Tibial artery (tissue), 4 donors: ENCODE results near the gene PTPRR.

ENCODE experiments used
- DNase-seq, 2 donors: peaks; one replicate each; pipeline ENCODE4 v3.0.0-alpha.2; 2019
- H3K27ac ChIP-seq, 2 donors: fragments of 200-600 bp; sonication (generic) in 1 of 2; 1 replicate in 1 of 2; 2 replicates in 1 of 2; pipeline ENCODE4 v1.5.1; 2018 to 2019; ENCODE audit warnings: mild to moderate bottlenecking in 1 of 2
- H3K27me3 ChIP-seq, 2 donors: fragments of 200-600 bp; sonication (generic) in 1 of 2; one replicate each; pipeline versions ENCODE4 v1.5.1 to v1.6.0; 2016 to 2019
- H3K36me3 ChIP-seq, 3 donors: fragments of 200-600 bp; sonication (generic) in 2 of 3; one replicate each; pipeline ENCODE4 v1.5.1; 2016 to 2019; ENCODE audit warnings: mild to moderate bottlenecking in 2 of 3
- H3K4me1 ChIP-seq, 4 donors: fragments of 200-600 bp; sonication (generic) in 2 of 4; 1 replicate in 3 of 4; 2 replicates in 1 of 4; pipeline ENCODE4 v1.5.1; 2016 to 2019
- H3K4me3 ChIP-seq, 2 donors: fragments of 200-600 bp; sonication (generic) in 1 of 2; 1 replicate in 1 of 2; 2 replicates in 1 of 2; pipeline ENCODE4 v1.5.1; 2018 to 2019; ENCODE audit warnings: mild to moderate bottlenecking in 2 of 2
- H3K9me3 ChIP-seq, 3 donors: fragments of 200-600 bp; sonication (generic) in 1 of 3; one replicate each; pipeline ENCODE4 v1.5.1; 2016 to 2019
- CTCF ChIP-seq, 2 experiments: fragments of 200-600 bp in 1 of 2; fragments of 450-650 bp in 1 of 2; IDR thresholded peaks; one replicate each; pipeline ENCODE4 v1.5.1; 2017 to 2019; ENCODE audit warnings: antibody characterized with exemption in 2 of 2, mild to moderate bottlenecking in 1 of 2, moderate library complexity in 1 of 2
- intact Hi-C: fragments of 100-400 bp; cut with DNase I; formaldehyde crosslinking; loops from one replicate; pipeline ENCODE4 v1.15.0; 2023; ENCODE audit warnings: low total_unique reads

PTPRR gene

GRCh38 chr12:70927356-70927755, 6.8 kb upstream of the PTPRR start:
- Histone ChIP-seq H3K27me3 (no peaks in the 10 kb centered on the region), H3K27ac (no peak overlapping the region), H3K9me3 (no peaks in the 10 kb centered on the region), H3K36me3 (no peaks in the 10 kb centered on the region), H3K4me3 (no peak overlapping the region), H3K4me1 (no peaks in the 10 kb centered on the region)
- intact Hi-C loops: no loop called here
- no peak for TF ChIP-seq CTCF (IDR thresholded peaks at IDR 0.05)
- DNase-seq: no peak

GRCh38 chr12:70925539-70925938, 5.0 kb upstream of the PTPRR start:
- Histone ChIP-seq H3K27ac (no peak overlapping the region), H3K4me1 (peaks cover 0 to 5% (median 4%) of the 10 kb centered on the region in 4 donors), H3K4me3 (no peak overlapping the region), H3K36me3 (no peaks in the 10 kb centered on the region), H3K9me3 (no peaks in the 10 kb centered on the region), H3K27me3 (peaks cover 0 to 10% of the 10 kb centered on the region in 2 donors)
- intact Hi-C loops: no loop called here
- no peak for TF ChIP-seq CTCF (IDR thresholded peaks at IDR 0.05)
- no peak for DNase-seq

- no peak overlapping the region for H3K27ac ChIP-seq
- no peaks in the 10 kb centered on the region for H3K9me3 ChIP-seq
- H3K4me3 ChIP-seq: peak overlapping the region; percentile 14 to 22
- no peaks in the 10 kb centered on the region for H3K36me3 ChIP-seq
- peaks cover 0 to 18% of the 10 kb centered on the region in 2 donors for H3K27me3 ChIP-seq
- intact Hi-C loops: no loop called here
- H3K4me1 ChIP-seq: peaks cover 0 to 13% (median 10%) of the 10 kb centered on the region in 4 donors
- TF ChIP-seq CTCF (IDR thresholded peaks at IDR 0.05): no peak
- DNase-seq: no peak
These were observed 353 bp upstream of the PTPRR start for GRCh38 chr12:70920891-70921290.

- Histone ChIP-seq H3K27me3 (peaks cover 0 to 18% of the 10 kb centered on the region in 2 donors), H3K36me3 (no peaks in the 10 kb centered on the region), H3K27ac (no peak overlapping the region), H3K9me3 (no peaks in the 10 kb centered on the region), H3K4me3 (no peak overlapping the region), H3K4me1 (peaks cover 0 to 13% (median 10%) of the 10 kb centered on the region in 4 donors)
- DNase-seq: no peak
- intact Hi-C loops: no loop called here
- TF ChIP-seq CTCF (IDR thresholded peaks at IDR 0.05): no peak
These were observed 922 bp downstream of the PTPRR start for GRCh38 chr12:70919597-70920035.

- no peak for TF ChIP-seq CTCF (IDR thresholded peaks at IDR 0.05)
- Histone ChIP-seq H3K9me3 (no peaks in the 10 kb centered on the region), H3K4me3 (no peak overlapping the region), H3K27me3 (peaks cover 0 to 18% of the 10 kb centered on the region in 2 donors), H3K4me1 (peaks cover 0 to 13% (median 10%) of the 10 kb centered on the region in 4 donors), H3K27ac (no peak overlapping the region), H3K36me3 (no peaks in the 10 kb centered on the region)
- DNase-seq: no peak
- intact Hi-C loops: no loop called here
These were observed 1.4 kb downstream of the PTPRR start for GRCh38 chr12:70919176-70919575.

- no peak overlapping the region for H3K4me3 ChIP-seq
- intact Hi-C loops: no loop called here
These were observed 2.2 kb downstream of the PTPRR start for GRCh38 chr12:70918321-70918720.

More at GRCh38 chr12:70918321-70918720, 2.2 kb downstream of the PTPRR start:
- no peak for TF ChIP-seq CTCF (IDR thresholded peaks at IDR 0.05)
- DNase-seq: no peak
- no peaks in the 10 kb centered on the region for H3K36me3 ChIP-seq
- peaks cover 0 to 13% (median 10%) of the 10 kb centered on the region in 4 donors for H3K4me1 ChIP-seq
- no peaks in the 10 kb centered on the region for H3K9me3 ChIP-seq
- H3K27ac ChIP-seq: no peak overlapping the region
- peaks cover 0 to 18% of the 10 kb centered on the region in 2 donors for H3K27me3 ChIP-seq
